ENCODE results near the gene ZFAND2B.

GRCh38 chr2:219253753-219254589 is 47.4 kb downstream of the ZFAND2B start, which contains the start of gene TUBA4A:
- TF ChIP-seq POLR2A (IDR thresholded peaks at IDR 0.05; ENCODE audit: low read length) (peak; percentile 95), GATA1 (IDR thresholded peaks at IDR 0.05; ENCODE audit: low read depth, low read length) (no peak)

All from erythroblast (primary cell).